Testis (tissue), 3 donors: ENCODE measurements around the gene SLC12A4. TPM values are rescaled to one million over a fixed set of nuclear protein-coding genes. Genes with fewer than 3 reads are reported as not detected.
A peak's percentile ranks its signal among the peaks of the same experiment; 100 is the strongest.

Experiments used
- DNase-seq: peaks from one replicate; pipeline ENCODE4 v3.0.0-alpha.2; 2019
- H3K27ac ChIP-seq, 2 donors: fragments of 200-600 bp; sonication (generic); one replicate each; pipeline ENCODE4 v1.5.1; 2019
- H3K27me3 ChIP-seq: fragments of 200-600 bp; sonication (generic); one replicate; pipeline ENCODE4 v1.5.1; 2019
- H3K36me3 ChIP-seq: fragments of 200-600 bp; sonication (generic); one replicate; pipeline ENCODE4 v1.5.1; 2017; ENCODE audit warnings: low read depth; ENCODE audit errors: missing control alignments
- H3K4me1 ChIP-seq: fragments of 200-600 bp; sonication (generic); one replicate; pipeline ENCODE4 v1.5.1; 2019
- H3K4me3 ChIP-seq, 2 donors: fragments of 200-600 bp; sonication (generic); one replicate each; pipeline ENCODE4 v1.5.1; 2017 to 2019
- H3K9me3 ChIP-seq: fragments of 200-600 bp; sonication (generic); one replicate; pipeline ENCODE4 v1.5.1; 2017
- POLR2A ChIP-seq: fragments of 450-650 bp; IDR thresholded peaks from one replicate; pipeline ENCODE4 v1.6.1; 2017; ENCODE audit warnings: antibody characterized with exemption, mild to moderate bottlenecking, moderate library complexity
- WGBS, 2 donors: methylation state at CpG; one replicate each; pipeline ENCODE4 v1.1.5; 2018; 5-methylcytosine and 5-hydroxymethylcytosine counted together
- intact Hi-C: fragments of 100-400 bp; cut with DNase I; formaldehyde crosslinking; loops from one replicate; pipeline ENCODE4 v1.15.1; 2023; ENCODE audit warnings: low total_unique reads
- polyA plus RNA-seq: library from polyadenylated mRNA; stranded (reverse); fragments of 350-450 nt; fragmentation: Illumina TruSeq; extraction: RNeasy Lipid Tissue Mini Kit (QIAGEN cat#74804); gene quantifications from one replicate; pipeline ENCODE4 v1.2.3, GENCODE V29; 2014; ENCODE audit warnings: low read depth, low replicate concordance; ENCODE audit not compliant: insufficient read depth
- total RNA-seq, 2 donors: library from RNA; depleted of rRNA; stranded (reverse); fragments of >200 nt; gene quantifications; one replicate each; pipeline ENCODE4 v1.2.3, GENCODE V29; 2016
- TF ChIP-seq, protein P1 (sequence below), 3 experiments: fragments of 450-650 bp in 2 of 3; fragments of 200-600 bp in 1 of 3; sonication (generic) in 1 of 3; IDR thresholded peaks; one replicate each; pipeline ENCODE4 v1.5.1; 2016 to 2019; ENCODE audit warnings: antibody characterized with exemption in 3 of 3, mild to moderate bottlenecking in 2 of 3, moderate library complexity in 1 of 3

SLC12A4 gene
- total and polyA plus RNA-seq, 3 donors from 2014 or later = 46.7 to 68.4 (median 64.3) TPM

DNA sequence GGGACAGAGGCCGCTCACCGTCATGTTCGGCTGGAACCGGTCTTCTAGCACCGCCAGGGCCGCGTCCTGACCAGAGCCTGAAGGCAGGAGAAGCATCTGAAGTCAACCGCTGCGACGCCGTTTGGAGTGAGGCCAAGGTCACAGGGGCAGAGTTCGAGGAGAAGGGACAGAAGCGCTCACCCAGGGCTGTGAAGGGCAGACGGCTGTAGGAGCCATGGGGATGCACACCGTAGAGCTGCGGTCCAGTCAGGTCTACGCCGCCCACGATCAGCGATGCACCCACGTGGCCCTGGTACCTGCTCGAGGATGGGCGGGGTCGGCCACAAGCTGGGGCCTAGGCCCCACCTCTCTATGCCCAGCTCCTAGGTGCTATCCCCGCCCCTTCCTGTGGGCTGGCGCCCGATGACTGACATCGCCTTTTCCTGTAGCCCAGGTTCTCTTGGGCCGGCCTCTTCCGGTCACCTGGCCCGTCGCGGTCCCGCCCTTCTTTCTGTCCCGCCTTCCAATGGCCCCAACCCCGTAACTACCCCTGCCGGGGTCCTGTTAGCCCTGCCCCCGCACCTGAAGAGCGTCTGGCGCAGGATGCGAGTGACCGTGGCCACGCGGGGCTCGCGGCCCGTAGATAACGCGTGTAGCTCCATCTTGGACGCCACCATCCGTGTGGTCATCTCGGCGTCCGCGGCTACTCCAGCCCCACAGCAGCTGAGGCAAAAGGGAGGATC is 32.9 kb downstream of the SLC12A4 start:
- peak; percentile 99 for DNase-seq
- intact Hi-C loops = no loop called here
- peaks cover 26% of the 10 kb centered on the region for H3K4me1 ChIP-seq
- H3K4me3 ChIP-seq = peak overlapping the region; percentile 70 to 85
- H3K36me3 ChIP-seq = no peaks in the 10 kb centered on the region
- WGBS, 2 donors = 2 to 3% methylated on average over 13 to 54 of the region's 55 CpGs
- no peaks in the 10 kb centered on the region for H3K27me3 ChIP-seq
- peak overlapping the region; percentile 60 to 94 for H3K27ac ChIP-seq
- no peaks in the 10 kb centered on the region for H3K9me3 ChIP-seq
- TF ChIP-seq, protein P1, sequence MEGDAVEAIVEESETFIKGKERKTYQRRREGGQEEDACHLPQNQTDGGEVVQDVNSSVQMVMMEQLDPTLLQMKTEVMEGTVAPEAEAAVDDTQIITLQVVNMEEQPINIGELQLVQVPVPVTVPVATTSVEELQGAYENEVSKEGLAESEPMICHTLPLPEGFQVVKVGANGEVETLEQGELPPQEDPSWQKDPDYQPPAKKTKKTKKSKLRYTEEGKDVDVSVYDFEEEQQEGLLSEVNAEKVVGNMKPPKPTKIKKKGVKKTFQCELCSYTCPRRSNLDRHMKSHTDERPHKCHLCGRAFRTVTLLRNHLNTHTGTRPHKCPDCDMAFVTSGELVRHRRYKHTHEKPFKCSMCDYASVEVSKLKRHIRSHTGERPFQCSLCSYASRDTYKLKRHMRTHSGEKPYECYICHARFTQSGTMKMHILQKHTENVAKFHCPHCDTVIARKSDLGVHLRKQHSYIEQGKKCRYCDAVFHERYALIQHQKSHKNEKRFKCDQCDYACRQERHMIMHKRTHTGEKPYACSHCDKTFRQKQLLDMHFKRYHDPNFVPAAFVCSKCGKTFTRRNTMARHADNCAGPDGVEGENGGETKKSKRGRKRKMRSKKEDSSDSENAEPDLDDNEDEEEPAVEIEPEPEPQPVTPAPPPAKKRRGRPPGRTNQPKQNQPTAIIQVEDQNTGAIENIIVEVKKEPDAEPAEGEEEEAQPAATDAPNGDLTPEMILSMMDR (IDR thresholded peaks at IDR 0.05) = peak in 1 of 3 experiments; percentile 3
- peak; percentile 34 for TF ChIP-seq POLR2A

DNA sequence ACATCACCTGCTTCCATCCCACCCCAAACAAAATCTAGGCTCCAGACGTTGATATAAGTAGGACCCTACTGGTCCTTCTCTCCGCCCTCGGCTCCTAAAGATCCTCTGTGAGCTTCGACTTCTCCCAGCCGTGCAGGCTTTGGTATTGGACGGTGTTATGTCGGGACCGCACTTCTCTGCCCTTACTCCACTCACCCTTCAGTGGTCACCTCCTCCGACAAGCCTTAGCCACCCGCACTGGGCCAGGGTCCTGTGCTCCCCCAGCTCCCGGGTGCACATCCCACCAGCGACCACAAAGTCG is 33.4 kb downstream of the SLC12A4 start:
- 4 to 20% methylated on average over 6 to 13 of the region's 13 CpGs for WGBS, 2 donors
- DNase-seq = no peak
- Histone ChIP-seq H3K4me3 (peak overlapping the region; percentile 70 to 85), H3K9me3 (no peaks in the 10 kb centered on the region), H3K27me3 (no peaks in the 10 kb centered on the region), H3K27ac (peak overlapping the region; percentile 43 to 94), H3K4me1 (peaks cover 26% of the 10 kb centered on the region), H3K36me3 (no peaks in the 10 kb centered on the region)
- intact Hi-C loops = no loop called here
- TF ChIP-seq, protein P1 (IDR thresholded peaks at IDR 0.05) = no peak
- no peak for TF ChIP-seq POLR2A

DNA sequence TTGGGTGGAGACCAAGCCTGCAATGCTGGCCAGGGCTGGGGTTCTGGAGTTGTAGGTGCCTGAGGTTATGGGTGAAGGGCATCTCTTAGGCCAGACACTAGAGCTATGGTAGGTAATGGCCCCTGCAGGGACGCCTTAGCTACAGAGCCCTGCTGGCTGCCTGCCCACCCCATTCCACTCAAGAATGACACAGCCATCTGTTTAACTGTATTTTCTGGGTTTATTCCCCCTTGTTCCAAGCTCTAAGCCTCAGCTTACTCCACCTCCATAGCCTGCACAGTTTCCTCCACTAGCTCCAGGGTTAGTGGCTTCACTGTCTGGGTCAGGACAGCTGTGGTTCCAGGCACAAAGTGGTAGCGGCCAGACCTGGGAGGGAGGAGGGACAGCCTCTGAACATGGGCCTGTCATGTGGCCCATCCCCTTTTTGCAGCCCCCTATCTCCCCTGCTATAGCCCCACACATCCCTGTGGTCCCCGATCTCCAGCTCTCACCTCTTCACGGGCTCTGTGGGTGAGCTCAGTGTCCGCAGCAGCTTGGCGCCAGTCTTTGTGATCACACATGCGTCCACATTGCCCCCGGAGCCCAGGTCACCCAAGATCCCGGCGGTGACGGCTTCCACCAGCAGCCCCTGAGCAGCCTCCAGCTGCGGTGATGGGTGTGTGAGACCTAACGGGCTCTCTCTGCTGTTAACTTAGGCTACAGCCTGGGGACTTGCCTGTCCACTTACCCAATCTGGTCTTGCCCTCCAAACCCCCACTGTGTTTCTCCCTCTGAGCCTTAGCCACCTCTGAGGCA is 33.9 kb downstream of the SLC12A4 start:
- Histone ChIP-seq H3K27ac (peak overlapping the region in 1 of 2 donors; percentile 43), H3K9me3 (no peaks in the 10 kb centered on the region), H3K36me3 (no peaks in the 10 kb centered on the region), H3K27me3 (no peaks in the 10 kb centered on the region), H3K4me1 (peaks cover 26% of the 10 kb centered on the region), H3K4me3 (no peak overlapping the region)
- TF ChIP-seq, protein P1 (IDR thresholded peaks at IDR 0.05) = no peak
- no peak for TF ChIP-seq POLR2A
- intact Hi-C loops = no loop called here
- DNase-seq = no peak
- WGBS, 2 donors = 40 to 59% methylated on average over 13 of the region's 13 CpGs

DNA sequence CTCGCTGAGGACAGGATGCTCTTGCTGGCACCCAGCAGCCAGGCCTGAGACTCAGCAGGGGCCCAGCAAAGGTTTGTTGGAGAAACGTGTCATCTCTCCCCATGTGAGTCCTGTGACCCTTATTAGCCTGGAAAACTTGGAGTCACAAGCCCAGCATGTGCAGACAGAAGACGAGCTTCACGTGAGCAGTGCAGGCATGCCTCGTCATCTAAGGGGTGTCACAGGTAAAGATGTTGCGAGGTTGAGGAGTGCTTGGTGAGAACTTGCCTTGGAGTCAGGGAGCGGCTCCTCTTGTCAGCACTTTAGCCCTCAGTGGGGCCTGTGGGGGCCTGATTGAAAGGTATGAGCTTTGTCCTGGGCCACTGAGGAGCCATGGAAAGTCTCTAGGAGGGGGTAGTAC is 34.6 kb downstream of the SLC12A4 start:
- Histone ChIP-seq H3K9me3 (no peaks in the 10 kb centered on the region), H3K4me1 (peaks cover 26% of the 10 kb centered on the region), H3K4me3 (no peak overlapping the region), H3K36me3 (no peaks in the 10 kb centered on the region), H3K27ac (no peak overlapping the region), H3K27me3 (no peaks in the 10 kb centered on the region)
- 80 to 89% methylated on average over 5 to 7 of the region's 7 CpGs for WGBS, 2 donors
- TF ChIP-seq POLR2A = no peak
- TF ChIP-seq, protein P1 (IDR thresholded peaks at IDR 0.05) = no peak
- no peak for DNase-seq
- intact Hi-C loops = no loop called here
